ENCODE measurements around the gene GPHN.
A peak's percentile ranks its signal among the peaks of the same experiment; 100 is the strongest.

The GPHN gene

DNA sequence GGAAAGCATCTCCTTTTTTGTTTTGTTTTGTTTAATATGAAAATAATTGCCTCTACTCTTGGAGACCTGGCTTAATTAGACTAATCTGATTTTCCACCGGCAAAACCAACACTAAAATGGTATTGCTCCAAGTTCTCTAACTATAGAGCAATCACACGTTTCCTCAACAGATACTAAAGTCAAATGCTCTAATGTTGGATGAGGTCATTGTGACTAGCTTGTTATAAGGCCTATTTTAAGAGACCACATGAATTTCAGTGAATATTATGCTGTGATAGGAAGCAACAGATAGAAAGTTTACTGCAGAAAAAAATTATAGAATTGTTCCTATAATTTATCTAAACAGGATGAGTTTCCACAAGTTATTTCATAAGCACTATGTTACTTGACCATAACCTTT is 25.1 kb upstream of the GPHN start:
- H3K27me3 ChIP-seq: no peaks in the 10 kb centered on the region
- H3K4me2 ChIP-seq: no peak overlapping the region
- H3K9me3 ChIP-seq (replicated peaks in 1 of 11): no peaks in the 10 kb centered on the region
- no peaks in the 10 kb centered on the region for H4K20me1 ChIP-seq
- no peak for TF ChIP-seq Cebpa-rat (IDR thresholded peaks at IDR 0.05)
- no peak overlapping the region for H3K9ac ChIP-seq
- no peak overlapping the region for H3K4me3 ChIP-seq
- no peaks in the 10 kb centered on the region for H3K36me3 ChIP-seq
- H3K4me1 ChIP-seq: peaks cover 0 to 11% (median 9%) of the 10 kb centered on the region in 10 experiments; a peak in 13 of 20 replicates
- no peak overlapping the region for H3K27ac ChIP-seq

GRCh38 chr14:66483322-66483721 is 24.6 kb upstream of the GPHN start:
- Histone ChIP-seq H3K9me3 (replicated peaks in 1 of 11) (no peaks in the 10 kb centered on the region), H3K4me3 (no peak overlapping the region), H3K27ac (no peak overlapping the region), H3K4me1 (peaks cover 0 to 12% (median 9%) of the 10 kb centered on the region in 10 experiments; a peak in 13 of 20 replicates), H3K9ac (no peak overlapping the region), H3K4me2 (no peak overlapping the region), H3K36me3 (no peaks in the 10 kb centered on the region), H4K20me1 (no peaks in the 10 kb centered on the region), H3K27me3 (no peaks in the 10 kb centered on the region)
- TF ChIP-seq Cebpa-rat (IDR thresholded peaks at IDR 0.05): no peak

- Histone ChIP-seq H4K20me1 (no peaks in the 10 kb centered on the region), H3K27me3 (no peaks in the 10 kb centered on the region), H3K4me3 (no peak overlapping the region), H3K9ac (no peak overlapping the region), H3K9me3 (replicated peaks in 1 of 11) (no peaks in the 10 kb centered on the region), H3K36me3 (no peaks in the 10 kb centered on the region), H3K4me1 (peaks cover 0 to 12% (median 9%) of the 10 kb centered on the region in 10 experiments; a peak in 13 of 20 replicates), H3K4me2 (no peak overlapping the region), H3K27ac (no peak overlapping the region)
- TF ChIP-seq Cebpa-rat (IDR thresholded peaks at IDR 0.05): no peak
Observed at GRCh38 chr14:66485029-66485428, 22.9 kb upstream of the GPHN start.

DNA sequence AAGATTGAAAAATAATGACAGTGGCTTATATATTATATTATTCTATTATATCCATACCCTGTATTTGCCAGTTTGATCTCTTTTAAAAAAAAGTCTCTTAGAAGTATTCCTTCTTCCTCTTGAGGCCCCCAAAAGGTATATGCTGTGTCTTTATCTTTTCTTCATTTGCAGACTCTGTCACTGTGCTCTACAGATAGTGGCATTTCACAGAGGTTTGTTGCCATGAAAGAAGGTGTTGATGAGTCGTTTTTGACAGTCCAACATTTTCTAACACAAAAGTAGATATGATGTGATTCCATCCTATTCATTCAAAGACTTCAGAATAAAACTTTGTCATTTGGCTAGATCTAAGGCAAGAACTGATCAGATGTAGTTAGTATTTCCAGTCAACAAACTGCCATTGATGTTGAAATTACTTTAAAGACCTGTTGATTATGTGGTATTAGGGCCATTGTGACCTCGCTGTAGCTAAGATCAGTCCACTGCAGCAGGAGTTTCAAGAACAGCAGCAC is 22.0 kb upstream of the GPHN start, which contains the start of gene CCDC196:
CCDC196 (plus strand) TSS at position 462 of the 512 bp plus-strand sequence. CDS start 132 bp downstream, outside the sequence.
- no peaks in the 10 kb centered on the region for H3K9me3 ChIP-seq (replicated peaks in 1 of 11)
- H3K4me1 ChIP-seq: peaks cover 0 to 18% (median 9%) of the 10 kb centered on the region in 10 experiments; a peak in 13 of 20 replicates
- no peaks in the 10 kb centered on the region for H3K27me3 ChIP-seq
- H3K4me3 ChIP-seq: no peak within 1 kb of the TSS
- H3K4me2 ChIP-seq: peak within 1 kb of the TSS in 6 of 11 experiments; percentile 5 to 44 (median 20); a peak in 6 of 22 replicates
- H3K9ac ChIP-seq: no peak within 1 kb of the TSS
- H3K36me3 ChIP-seq: no peaks in the 10 kb centered on the region
- no peak for TF ChIP-seq Cebpa-rat (IDR thresholded peaks at IDR 0.05)
- H3K27ac ChIP-seq: no peak within 1 kb of the TSS
- H4K20me1 ChIP-seq: no peaks in the 10 kb centered on the region

DNA sequence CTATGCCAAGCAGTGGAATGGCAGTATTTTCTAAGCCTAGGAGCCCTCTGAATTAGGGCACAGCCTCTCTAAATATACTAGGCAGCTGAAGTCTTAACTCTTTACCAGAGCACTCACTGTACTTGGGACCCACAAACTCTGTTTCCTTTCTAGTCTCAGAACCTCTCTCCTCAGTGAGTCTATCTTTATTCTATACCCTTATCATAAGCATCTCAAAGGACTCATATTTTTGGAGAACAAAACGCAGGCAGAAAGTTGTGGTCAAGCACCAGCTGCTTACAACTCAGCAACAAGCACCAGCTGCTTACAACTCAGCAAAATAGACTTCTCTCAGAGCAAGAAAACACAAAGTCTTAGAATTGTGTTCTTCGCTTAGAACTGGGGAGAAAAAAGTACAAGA is 20.8 kb upstream of the GPHN start:
- Histone ChIP-seq H4K20me1 (no peaks in the 10 kb centered on the region), H3K4me2 (peak overlapping the region in 8 of 11 experiments; percentile 5 to 44 (median 14); a peak in 7 of 22 replicates), H3K27ac (no peak overlapping the region), H3K27me3 (no peaks in the 10 kb centered on the region), H3K9ac (no peak overlapping the region), H3K9me3 (replicated peaks in 1 of 11) (no peaks in the 10 kb centered on the region), H3K4me3 (no peak overlapping the region), H3K4me1 (peaks cover 0 to 18% (median 9%) of the 10 kb centered on the region in 10 experiments; a peak in 13 of 20 replicates), H3K36me3 (no peaks in the 10 kb centered on the region)
- no peak for TF ChIP-seq Cebpa-rat (IDR thresholded peaks at IDR 0.05)

DNA sequence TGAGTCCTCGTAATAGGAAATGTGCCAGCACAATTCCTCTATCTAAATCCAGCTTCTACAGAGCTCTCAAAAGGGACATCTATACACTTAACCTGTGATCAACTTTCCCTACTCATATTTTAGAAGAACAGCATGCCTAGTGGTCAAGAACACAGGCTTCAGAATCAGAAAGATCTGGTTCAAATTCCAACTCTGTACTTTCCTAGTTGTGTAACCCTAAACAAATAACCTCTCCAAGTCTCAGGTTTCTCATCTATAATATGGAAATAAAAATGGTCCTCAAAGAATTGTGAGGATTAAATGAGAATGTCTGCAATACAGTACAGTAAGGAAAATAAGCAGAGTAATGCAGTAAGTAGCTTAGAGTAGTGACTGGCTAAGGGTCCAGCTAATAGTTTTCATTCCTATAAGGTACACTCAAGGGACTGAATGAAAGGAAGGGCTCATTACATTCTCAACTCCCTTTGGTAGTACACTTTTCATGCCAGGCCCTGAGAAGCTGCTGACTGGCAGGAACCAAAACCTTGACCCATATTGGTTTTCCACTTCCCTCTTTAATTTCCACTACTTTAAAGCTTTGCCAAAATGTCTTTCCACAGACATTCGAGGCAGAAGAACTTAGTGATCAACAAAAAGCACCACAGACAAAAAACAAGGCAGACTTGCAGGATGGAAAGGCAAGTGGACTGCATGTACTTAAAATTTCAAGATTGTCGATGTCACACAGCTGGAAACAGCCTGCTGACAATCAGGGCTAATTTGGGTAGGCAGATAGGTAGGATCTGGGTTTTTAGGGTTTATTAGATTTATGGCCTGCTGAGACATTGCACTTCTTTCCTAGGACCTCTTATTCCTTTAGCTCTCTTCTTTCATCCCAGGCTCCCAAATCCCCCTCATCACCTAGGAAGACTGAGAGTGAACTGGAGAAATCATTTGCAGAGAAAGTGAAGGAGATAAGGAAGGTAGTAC is 17.5 kb upstream of the GPHN start:
- H3K9ac ChIP-seq: no peak overlapping the region

DNA sequence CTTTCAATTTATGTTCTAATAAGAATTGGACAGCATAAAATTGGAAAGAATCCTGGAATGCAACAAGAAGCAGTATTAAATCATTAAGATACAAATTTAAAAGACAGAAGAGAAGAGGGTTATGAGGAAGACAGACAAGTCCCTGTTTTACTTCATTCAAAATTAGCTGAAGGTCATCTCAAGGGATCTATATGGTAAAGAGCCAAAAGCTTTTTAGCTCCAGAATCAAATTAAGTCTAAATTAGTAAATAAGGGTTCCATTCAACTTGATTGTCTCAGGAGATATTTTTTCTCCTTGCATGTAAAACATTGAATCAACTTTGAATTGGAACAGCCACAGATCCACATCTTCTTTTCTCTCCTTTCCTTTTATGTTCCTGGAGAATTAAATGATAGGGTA is 14.2 kb upstream of the GPHN start:
- no peaks in the 10 kb centered on the region for H3K9me3 ChIP-seq (replicated peaks in 1 of 11)
- no peaks in the 10 kb centered on the region for H3K36me3 ChIP-seq
- H3K4me1 ChIP-seq: peaks cover 0 to 13% (median 8%) of the 10 kb centered on the region in 10 experiments; a peak in 11 of 20 replicates
- no peak overlapping the region for H3K4me2 ChIP-seq
- H3K4me3 ChIP-seq: no peak overlapping the region
- no peak overlapping the region for H3K9ac ChIP-seq
- no peaks in the 10 kb centered on the region for H3K27me3 ChIP-seq
- no peak for TF ChIP-seq Cebpa-rat (IDR thresholded peaks at IDR 0.05)
- no peak overlapping the region for H3K27ac ChIP-seq
- no peaks in the 10 kb centered on the region for H4K20me1 ChIP-seq

More for the DNA sequence above, 17.5 kb upstream of the GPHN start:
- TF ChIP-seq Cebpa-rat (IDR thresholded peaks at IDR 0.05): no peak
- no peak overlapping the region for H3K4me3 ChIP-seq
- no peaks in the 10 kb centered on the region for H4K20me1 ChIP-seq
- peak overlapping the region in 1 of 11 experiments; percentile 34; a peak in 2 of 22 replicates for H3K4me2 ChIP-seq
- no peaks in the 10 kb centered on the region for H3K9me3 ChIP-seq (replicated peaks in 1 of 11)
- no peaks in the 10 kb centered on the region for H3K36me3 ChIP-seq
- H3K4me1 ChIP-seq: peaks cover 0 to 18% (median 9%) of the 10 kb centered on the region in 10 experiments; a peak in 13 of 20 replicates
- no peak overlapping the region for H3K27ac ChIP-seq
- no peaks in the 10 kb centered on the region for H3K27me3 ChIP-seq

DNA sequence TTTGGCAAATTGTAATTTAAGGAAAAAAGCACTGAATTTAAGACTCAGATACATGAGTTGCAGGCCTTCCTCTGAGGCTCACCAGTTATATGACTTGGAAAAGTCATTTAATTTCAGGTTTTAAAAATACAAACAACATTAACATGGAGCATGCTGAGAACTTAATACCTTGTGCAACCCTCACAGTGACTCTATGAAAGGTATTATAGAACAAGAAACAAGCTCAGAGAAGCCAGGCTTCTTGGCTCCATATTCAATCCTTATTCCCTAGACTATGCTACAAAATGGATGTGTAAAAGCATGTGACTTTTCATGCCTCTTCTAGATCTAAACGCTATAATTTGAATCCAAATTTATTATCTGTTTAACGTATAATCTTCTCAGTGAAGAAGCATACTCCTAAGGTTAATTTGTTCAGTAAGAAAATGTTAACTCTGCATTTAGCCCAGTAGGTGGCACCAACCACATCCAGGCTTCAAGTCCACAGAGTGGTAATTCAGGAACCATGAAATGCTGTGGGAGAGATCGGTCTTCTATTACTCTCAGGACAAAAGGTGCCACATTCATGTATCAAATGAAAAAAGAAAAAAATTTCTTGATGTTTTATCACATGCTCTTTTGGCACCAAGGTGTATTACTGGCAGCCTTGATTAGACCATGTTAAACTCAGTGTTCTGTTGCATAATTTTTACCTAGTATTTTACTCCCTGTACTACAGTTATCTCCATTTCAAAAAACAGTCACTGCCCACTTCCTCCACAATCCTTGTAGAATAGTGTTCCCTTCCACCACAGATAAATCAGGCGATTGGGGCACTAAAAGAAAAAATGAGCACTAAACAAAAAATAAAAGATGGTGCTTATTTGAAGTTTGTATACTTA is 12.5 kb upstream of the GPHN start:
- no peak overlapping the region for H3K9ac ChIP-seq
- no peak for TF ChIP-seq Cebpa-rat (IDR thresholded peaks at IDR 0.05)
- H3K27me3 ChIP-seq: no peaks in the 10 kb centered on the region
- no peak overlapping the region for H3K27ac ChIP-seq
- H3K4me1 ChIP-seq: peaks cover 0 to 13% (median 7%) of the 10 kb centered on the region in 10 experiments; a peak in 11 of 20 replicates
- no peak overlapping the region for H3K4me2 ChIP-seq
- H3K36me3 ChIP-seq: no peaks in the 10 kb centered on the region
- no peaks in the 10 kb centered on the region for H4K20me1 ChIP-seq
- no peaks in the 10 kb centered on the region for H3K9me3 ChIP-seq (replicated peaks in 1 of 11)
- no peak overlapping the region for H3K4me3 ChIP-seq
